ENCODE measurements around the gene SHISA8.

DNA sequence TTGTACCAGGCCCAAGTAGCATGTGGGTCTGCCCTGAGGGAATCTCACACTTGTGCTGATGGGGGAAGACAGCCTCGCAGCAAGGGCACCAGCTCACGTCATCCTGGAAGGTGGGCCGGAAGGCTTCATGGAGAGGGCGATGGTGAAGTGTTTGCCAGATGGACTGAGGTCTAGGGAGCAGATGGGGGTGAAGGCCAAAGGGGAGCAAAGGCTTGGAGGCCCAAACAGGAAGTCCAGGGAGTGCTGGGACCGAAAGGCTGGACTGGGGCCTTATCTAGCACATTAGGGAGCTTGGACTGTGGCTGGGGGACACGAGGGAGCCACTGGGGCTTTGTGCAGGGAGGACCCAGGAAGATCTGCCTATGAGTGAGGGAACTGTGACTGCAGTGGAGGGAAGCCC is 12.9 kb upstream of the SHISA8 start:
- TF ChIP-seq, protein P1, sequence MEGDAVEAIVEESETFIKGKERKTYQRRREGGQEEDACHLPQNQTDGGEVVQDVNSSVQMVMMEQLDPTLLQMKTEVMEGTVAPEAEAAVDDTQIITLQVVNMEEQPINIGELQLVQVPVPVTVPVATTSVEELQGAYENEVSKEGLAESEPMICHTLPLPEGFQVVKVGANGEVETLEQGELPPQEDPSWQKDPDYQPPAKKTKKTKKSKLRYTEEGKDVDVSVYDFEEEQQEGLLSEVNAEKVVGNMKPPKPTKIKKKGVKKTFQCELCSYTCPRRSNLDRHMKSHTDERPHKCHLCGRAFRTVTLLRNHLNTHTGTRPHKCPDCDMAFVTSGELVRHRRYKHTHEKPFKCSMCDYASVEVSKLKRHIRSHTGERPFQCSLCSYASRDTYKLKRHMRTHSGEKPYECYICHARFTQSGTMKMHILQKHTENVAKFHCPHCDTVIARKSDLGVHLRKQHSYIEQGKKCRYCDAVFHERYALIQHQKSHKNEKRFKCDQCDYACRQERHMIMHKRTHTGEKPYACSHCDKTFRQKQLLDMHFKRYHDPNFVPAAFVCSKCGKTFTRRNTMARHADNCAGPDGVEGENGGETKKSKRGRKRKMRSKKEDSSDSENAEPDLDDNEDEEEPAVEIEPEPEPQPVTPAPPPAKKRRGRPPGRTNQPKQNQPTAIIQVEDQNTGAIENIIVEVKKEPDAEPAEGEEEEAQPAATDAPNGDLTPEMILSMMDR (IDR thresholded peaks at IDR 0.05; ENCODE audit: low read depth, low read length, missing input control) = no peak
- TF ChIP-seq FOXA1 (IDR thresholded peaks at IDR 0.05) (no peak), TAF1 (conservative IDR thresholded peaks at IDR 0.05) (no peak), JUND (IDR thresholded peaks at IDR 0.05) (no peak), RAD21 (IDR thresholded peaks at IDR 0.05) (no peak), RXRA (IDR thresholded peaks at IDR 0.05) (no peak), EGR1 (IDR thresholded peaks at IDR 0.05; ENCODE audit: low read depth in 2 of 2) (no peak), SP1 (IDR thresholded peaks at IDR 0.05) (no peak), NR2F2 (IDR thresholded peaks at IDR 0.05) (no peak)
- TF ChIP-seq, protein P2, sequence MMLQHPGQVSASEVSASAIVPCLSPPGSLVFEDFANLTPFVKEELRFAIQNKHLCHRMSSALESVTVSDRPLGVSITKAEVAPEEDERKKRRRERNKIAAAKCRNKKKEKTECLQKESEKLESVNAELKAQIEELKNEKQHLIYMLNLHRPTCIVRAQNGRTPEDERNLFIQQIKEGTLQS (IDR thresholded peaks at IDR 0.05) = no peak
- TF ChIP-seq, protein P3, sequence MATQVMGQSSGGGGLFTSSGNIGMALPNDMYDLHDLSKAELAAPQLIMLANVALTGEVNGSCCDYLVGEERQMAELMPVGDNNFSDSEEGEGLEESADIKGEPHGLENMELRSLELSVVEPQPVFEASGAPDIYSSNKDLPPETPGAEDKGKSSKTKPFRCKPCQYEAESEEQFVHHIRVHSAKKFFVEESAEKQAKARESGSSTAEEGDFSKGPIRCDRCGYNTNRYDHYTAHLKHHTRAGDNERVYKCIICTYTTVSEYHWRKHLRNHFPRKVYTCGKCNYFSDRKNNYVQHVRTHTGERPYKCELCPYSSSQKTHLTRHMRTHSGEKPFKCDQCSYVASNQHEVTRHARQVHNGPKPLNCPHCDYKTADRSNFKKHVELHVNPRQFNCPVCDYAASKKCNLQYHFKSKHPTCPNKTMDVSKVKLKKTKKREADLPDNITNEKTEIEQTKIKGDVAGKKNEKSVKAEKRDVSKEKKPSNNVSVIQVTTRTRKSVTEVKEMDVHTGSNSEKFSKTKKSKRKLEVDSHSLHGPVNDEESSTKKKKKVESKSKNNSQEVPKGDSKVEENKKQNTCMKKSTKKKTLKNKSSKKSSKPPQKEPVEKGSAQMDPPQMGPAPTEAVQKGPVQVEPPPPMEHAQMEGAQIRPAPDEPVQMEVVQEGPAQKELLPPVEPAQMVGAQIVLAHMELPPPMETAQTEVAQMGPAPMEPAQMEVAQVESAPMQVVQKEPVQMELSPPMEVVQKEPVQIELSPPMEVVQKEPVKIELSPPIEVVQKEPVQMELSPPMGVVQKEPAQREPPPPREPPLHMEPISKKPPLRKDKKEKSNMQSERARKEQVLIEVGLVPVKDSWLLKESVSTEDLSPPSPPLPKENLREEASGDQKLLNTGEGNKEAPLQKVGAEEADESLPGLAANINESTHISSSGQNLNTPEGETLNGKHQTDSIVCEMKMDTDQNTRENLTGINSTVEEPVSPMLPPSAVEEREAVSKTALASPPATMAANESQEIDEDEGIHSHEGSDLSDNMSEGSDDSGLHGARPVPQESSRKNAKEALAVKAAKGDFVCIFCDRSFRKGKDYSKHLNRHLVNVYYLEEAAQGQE (IDR thresholded peaks at IDR 0.05) = no peak
- TF ChIP-seq, protein P4, sequence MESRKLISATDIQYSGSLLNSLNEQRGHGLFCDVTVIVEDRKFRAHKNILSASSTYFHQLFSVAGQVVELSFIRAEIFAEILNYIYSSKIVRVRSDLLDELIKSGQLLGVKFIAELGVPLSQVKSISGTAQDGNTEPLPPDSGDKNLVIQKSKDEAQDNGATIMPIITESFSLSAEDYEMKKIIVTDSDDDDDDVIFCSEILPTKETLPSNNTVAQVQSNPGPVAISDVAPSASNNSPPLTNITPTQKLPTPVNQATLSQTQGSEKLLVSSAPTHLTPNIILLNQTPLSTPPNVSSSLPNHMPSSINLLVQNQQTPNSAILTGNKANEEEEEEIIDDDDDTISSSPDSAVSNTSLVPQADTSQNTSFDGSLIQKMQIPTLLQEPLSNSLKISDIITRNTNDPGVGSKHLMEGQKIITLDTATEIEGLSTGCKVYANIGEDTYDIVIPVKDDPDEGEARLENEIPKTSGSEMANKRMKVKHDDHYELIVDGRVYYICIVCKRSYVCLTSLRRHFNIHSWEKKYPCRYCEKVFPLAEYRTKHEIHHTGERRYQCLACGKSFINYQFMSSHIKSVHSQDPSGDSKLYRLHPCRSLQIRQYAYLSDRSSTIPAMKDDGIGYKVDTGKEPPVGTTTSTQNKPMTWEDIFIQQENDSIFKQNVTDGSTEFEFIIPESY (IDR thresholded peaks at IDR 0.05) = no peak
- TF ChIP-seq, protein P5, sequence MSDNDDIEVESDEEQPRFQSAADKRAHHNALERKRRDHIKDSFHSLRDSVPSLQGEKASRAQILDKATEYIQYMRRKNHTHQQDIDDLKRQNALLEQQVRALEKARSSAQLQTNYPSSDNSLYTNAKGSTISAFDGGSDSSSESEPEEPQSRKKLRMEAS (IDR thresholded peaks at IDR 0.05) = no peak
